Mesothelial cell of epicardium (in vitro differentiated cells): ENCODE data around the gene NRN1. TPM values are rescaled to one million over a fixed set of nuclear protein-coding genes. Genes with fewer than 3 reads are reported as not detected.
A peak's percentile ranks its signal among the peaks of the same experiment; 100 is the strongest.

Experiments used
- DNase-seq, 2 experiments: peaks; one replicate each; pipeline ENCODE4 v3.0.0; 2021; ENCODE audit warnings: low spot score in 2 of 2; ENCODE audit not compliant: unreplicated experiment in 2 of 2
- H3K27ac Mint-ChIP-seq: 2 replicates; pipeline ENCODE4 v1.8.0; 2021; ENCODE audit warnings: mixed read lengths
- H3K27me3 Mint-ChIP-seq: 2 replicates; pipeline ENCODE4 v1.8.0; 2021; ENCODE audit warnings: low read depth, mixed read lengths
- H3K36me3 Mint-ChIP-seq: 2 replicates; pipeline ENCODE4 v1.8.0; 2021; ENCODE audit warnings: mixed read lengths
- H3K4me1 Mint-ChIP-seq: 2 replicates; pipeline ENCODE4 v1.8.0; 2021; ENCODE audit warnings: mixed read lengths
- H3K4me3 Mint-ChIP-seq: 2 replicates; pipeline ENCODE4 v1.8.0; 2021; ENCODE audit warnings: mild to moderate bottlenecking, moderate library complexity, mixed read lengths
- H3K9me3 Mint-ChIP-seq: 2 replicates; pipeline ENCODE4 v1.8.0; 2021; ENCODE audit warnings: mixed read lengths
- total RNA-seq: library from RNA; stranded (reverse); gene quantifications from 3 replicates; pipeline ENCODE4 v1.2.1, GENCODE V29; 2021
- TF ChIP-seq, protein P1 (sequence below): fragments of 200-600 bp; sonication (generic); IDR thresholded peaks from one replicate; pipeline ENCODE4 v1.5.0; 2021; ENCODE audit warnings: antibody characterized with exemption; ENCODE audit not compliant: unreplicated experiment

Gene NRN1
- total RNA-seq, 1 donor from 2014 or later = not detected

DNA sequence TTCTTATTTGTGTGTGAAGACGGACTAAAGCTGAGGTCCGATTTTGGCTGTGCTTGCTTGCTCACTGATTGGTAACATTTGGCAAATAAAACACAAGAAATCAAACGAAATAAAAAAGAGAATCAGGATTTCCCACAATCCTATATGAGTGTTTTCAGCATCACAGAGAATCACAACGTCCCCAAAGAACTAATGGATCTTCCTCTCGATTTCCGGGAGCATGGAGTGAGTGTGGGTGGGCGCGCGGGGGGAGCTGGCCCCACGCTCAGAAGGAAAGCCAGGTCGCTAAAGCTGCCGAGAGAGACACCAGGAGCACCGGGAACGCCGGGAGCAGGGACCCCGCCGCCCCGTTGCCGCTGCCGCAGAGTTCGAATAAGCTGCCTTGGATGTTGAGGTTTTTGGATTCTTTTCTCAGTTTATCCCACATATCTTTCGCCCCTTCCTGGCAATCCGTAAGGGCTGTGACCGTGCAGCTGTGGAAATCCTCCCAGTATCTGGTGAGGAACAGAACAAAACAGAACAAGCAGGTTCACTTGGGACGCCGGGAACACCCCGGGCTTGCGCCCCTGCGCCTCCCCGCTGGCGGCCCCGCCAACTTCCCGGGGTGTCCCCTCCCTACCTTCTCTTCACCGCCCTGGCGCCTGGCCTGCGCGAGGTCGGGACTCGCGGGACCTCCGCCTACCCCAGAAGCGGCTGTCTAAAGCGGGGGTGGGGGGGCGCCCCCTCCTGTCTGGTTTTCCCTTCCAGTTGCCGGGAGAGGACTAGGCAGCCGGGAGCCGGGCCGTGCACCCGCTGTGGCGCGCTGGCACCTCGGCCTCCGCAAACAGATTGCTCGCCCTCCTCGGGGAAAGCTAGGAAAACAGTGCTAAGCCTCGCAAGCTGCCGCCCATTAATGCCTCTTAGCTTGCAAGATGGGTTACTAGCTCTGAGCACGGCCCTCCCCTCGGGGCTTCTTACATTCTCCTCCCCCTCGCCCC lies 7.7 kb downstream of the NRN1 start:
- Mint-ChIP-seq H3K27me3 (peaks cover 100% of the 10 kb centered on the region), H3K36me3 (peaks cover 4% of the 10 kb centered on the region), H3K27ac (no peak overlapping the region), H3K4me3 (peak overlapping the region; percentile 3), H3K9me3 (no peaks in the 10 kb centered on the region), H3K4me1 (peaks cover 35% of the 10 kb centered on the region)
- TF ChIP-seq, protein P1, sequence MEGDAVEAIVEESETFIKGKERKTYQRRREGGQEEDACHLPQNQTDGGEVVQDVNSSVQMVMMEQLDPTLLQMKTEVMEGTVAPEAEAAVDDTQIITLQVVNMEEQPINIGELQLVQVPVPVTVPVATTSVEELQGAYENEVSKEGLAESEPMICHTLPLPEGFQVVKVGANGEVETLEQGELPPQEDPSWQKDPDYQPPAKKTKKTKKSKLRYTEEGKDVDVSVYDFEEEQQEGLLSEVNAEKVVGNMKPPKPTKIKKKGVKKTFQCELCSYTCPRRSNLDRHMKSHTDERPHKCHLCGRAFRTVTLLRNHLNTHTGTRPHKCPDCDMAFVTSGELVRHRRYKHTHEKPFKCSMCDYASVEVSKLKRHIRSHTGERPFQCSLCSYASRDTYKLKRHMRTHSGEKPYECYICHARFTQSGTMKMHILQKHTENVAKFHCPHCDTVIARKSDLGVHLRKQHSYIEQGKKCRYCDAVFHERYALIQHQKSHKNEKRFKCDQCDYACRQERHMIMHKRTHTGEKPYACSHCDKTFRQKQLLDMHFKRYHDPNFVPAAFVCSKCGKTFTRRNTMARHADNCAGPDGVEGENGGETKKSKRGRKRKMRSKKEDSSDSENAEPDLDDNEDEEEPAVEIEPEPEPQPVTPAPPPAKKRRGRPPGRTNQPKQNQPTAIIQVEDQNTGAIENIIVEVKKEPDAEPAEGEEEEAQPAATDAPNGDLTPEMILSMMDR = no peak
- DNase-seq = no peak

DNA sequence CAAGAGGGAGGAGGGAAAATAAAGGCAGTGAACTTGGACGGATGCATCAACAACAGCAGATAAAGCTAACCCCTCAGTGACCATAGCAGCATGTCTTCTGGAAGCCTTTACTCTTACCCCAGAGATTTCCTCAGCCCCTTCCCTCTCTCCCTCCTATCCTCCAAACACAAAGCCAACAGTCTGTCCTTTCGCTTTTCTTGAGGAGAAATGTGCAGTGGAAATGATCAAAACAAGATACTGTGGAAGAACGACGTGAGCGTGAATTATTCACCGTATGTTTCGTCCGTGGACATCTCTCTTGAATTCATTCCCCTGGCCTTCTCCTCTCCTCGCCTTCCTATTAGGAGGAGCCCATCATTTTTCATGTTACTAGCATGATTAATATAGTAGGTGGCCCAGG lies 8.5 kb downstream of the NRN1 start:
- Mint-ChIP-seq H3K4me1 (peaks cover 38% of the 10 kb centered on the region), H3K27me3 (peaks cover 100% of the 10 kb centered on the region), H3K27ac (no peak overlapping the region), H3K36me3 (peaks cover 4% of the 10 kb centered on the region), H3K9me3 (no peaks in the 10 kb centered on the region), H3K4me3 (no peak overlapping the region)
- TF ChIP-seq, protein P1 = no peak
- no peak for DNase-seq

DNA sequence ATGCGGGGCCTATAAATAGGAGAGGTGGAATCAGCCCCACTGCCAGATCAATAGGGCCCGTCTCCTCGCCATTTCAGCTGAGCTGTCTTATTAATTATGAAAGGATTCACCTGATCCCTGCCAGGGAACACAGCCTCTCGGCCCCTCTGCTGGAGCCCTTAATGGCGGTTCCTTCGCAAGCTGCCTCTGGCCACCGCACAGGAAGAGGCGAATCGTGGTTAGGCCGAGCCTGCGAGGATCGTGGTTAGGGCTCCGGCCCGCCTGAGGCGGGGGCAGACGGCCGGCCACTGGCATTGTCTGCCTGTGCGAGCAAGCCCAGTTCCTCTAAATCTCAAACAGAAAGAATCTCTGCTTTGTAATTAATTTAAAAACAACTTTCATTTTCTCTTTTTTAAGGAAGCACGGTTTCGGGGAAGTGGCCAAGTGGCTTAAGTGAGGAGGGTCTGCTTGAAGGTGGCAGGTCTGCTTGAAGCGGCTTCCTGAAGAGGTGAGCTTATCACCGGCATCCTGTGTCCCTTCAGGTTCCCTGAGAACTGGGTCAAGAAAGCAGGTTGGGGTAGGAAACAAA lies 9.2 kb downstream of the NRN1 start:
- TF ChIP-seq, protein P1 = no peak
- H3K36me3 Mint-ChIP-seq = peaks cover 4% of the 10 kb centered on the region
- no peaks in the 10 kb centered on the region for H3K9me3 Mint-ChIP-seq
- peak overlapping the region; percentile 41 for H3K4me3 Mint-ChIP-seq
- peaks cover 100% of the 10 kb centered on the region for H3K27me3 Mint-ChIP-seq
- H3K4me1 Mint-ChIP-seq = peaks cover 35% of the 10 kb centered on the region
- H3K27ac Mint-ChIP-seq = no peak overlapping the region
- no peak for DNase-seq

DNA sequence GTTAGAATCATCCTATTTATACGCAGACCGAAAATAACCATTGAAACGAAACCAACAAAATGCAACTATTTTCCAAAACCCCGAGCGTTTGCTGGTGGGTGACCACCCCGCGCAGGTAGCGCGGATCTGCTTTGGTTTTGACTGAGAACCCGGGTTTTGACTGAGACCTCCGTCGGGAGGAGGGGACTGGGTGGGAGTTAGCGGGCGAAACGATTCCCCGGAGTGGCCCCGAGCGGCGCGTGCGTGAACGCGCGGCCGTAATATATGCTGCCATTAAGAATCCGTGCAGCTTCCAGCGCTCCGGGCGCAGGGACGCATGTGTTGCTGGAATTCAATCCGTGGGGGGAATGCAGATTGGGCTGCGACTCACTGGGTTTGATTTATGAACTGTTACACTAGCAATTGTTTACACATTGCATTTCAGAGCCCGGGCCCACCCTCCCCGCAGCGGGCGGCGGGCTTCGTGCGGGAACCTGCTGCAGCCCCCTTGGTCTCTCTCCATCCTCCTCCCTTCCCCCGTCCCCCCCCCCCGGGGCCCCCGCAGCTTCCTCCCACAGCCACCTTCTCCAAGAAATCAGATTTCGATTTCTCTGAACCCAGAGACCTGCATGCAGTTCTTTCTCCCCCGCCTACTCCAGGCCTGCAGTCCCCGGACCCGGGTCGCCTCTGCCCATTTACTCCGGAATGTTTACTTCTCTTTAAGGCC lies 9.9 kb downstream of the NRN1 start:
- Mint-ChIP-seq H3K27ac (no peak overlapping the region), H3K27me3 (peaks cover 100% of the 10 kb centered on the region), H3K4me3 (peak overlapping the region; percentile 68), H3K4me1 (peaks cover 31% of the 10 kb centered on the region), H3K9me3 (no peaks in the 10 kb centered on the region), H3K36me3 (peaks cover 4% of the 10 kb centered on the region)
- TF ChIP-seq, protein P1 = no peak
- peak in 1 of 2 experiments; percentile 59 for DNase-seq

DNA sequence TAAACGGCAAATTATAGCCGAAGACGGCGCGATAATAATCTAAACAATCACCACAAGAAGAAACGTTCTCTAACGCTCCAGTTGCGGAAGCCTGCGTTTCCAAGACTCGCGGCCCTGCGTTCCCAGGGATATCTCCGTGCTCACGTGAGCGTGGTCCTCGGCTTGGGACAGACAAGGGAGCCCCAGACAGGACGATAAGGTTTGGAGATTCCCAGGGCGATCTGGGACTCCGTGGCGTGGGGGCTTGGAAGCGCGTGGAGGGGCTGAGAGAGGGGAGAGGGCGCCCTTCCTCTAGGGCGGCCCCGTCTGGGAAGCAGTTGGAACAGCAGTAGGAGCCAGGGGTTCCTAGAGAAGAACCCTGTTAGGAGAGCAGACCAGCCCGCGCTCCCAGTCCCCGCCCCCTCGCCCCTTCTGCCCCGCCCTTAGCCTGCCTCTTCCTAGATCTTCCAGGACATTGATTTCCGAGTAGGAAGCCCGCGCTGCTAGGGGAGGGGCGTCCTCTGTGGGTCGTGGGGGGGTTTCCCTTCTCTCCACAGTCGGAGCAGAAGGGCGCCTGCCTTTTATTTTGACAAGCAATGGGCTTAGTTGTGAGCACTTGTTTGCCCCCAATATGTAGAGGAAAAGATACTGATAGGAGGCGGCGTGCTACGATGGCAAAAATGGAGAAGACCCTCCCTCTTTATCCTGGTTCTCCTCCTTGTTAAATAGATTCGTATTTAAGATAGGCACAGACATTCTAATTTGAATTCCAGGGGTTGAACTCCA lies 10.6 kb downstream of the NRN1 start:
- H3K4me1 Mint-ChIP-seq = peaks cover 31% of the 10 kb centered on the region

More for the DNA sequence above, 10.6 kb downstream of the NRN1 start:
- Mint-ChIP-seq H3K27ac (peak overlapping the region; percentile 25), H3K4me3 (peak overlapping the region; percentile 68), H3K27me3 (peaks cover 100% of the 10 kb centered on the region), H3K36me3 (peaks cover 4% of the 10 kb centered on the region), H3K9me3 (no peaks in the 10 kb centered on the region)
- TF ChIP-seq, protein P1 = no peak
- DNase-seq = no peak
